Measurements from ENCODE around the gene ESRRA. TPM values are rescaled to one million over a fixed set of nuclear protein-coding genes. Genes with fewer than 3 reads are reported as not detected.

The ESRRA gene
- total and polyA plus RNA-seq, 10 of the 15 experiments (the other 5 are each of a cell fraction or from before 2014, with no cell fraction given): 0.32 to 48.9 (median 12.6) TPM

DNA sequence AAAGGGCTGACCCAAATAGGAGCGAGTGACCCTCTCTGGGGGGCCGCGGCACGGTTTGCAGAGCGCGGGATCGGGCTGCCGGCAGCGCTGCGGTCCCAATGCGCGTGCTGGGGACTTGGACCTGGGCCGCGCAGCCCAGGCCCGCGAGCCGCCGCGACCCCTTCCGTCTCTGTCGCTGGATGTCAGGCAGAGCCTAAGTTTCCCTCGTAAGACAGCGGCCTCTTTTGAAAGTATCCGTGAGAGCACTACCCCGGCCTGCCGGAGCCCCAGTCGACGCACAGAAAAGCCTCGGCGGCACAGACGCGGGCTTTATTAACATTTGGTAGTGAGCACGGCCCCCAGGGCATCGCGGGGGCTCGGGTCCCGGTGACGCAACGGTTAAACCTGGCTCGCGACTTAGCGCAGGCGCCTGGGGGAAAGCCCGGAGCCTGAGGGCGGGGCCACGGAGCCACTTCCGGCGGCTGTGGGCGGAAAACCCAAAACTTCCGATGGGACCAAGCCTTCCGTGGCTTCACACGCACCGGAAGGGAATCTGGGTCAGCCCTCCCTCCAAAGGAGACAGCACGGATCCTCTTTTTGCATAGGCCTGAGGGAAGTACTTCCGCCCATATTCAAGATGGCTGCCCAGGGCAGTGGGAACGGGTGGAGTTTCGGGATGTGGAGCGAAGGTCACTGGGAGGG lies 35.6 kb upstream of the ESRRA start (continued):
- TF ChIP-seq MYC (IDR thresholded peaks at IDR 0.05; ENCODE audit: insufficient read depth, insufficient read length, insufficient replicate concordance, low read length, severe bottlenecking) (no peak), NRF1 (conservative IDR thresholded peaks at IDR 0.05; ENCODE audit: low read depth, low read length) (peak; percentile 50), SPI1 (IDR thresholded peaks at IDR 0.05; ENCODE audit: borderline replicate concordance, insufficient read depth, low read depth, low read length) (peak; percentile 48; the same call in 1 of the 2 replicates), EGR1 (IDR thresholded peaks at IDR 0.05; ENCODE audit: borderline replicate concordance in 1 of 2, low read depth in 2 of 2, low read length in 2 of 2) (peak; percentile 10 to 30; a peak in 2 of 3 replicates), IRF4 (IDR thresholded peaks at IDR 0.05; ENCODE audit: low read depth, low read length) (peak; percentile 69; the same call in 1 of the 2 replicates), SP1 (IDR thresholded peaks at IDR 0.05; ENCODE audit: low read depth, low read length) (peak; percentile 63), ZNF207 (IDR thresholded peaks at IDR 0.05; ENCODE audit: borderline replicate concordance) (peak; percentile 29; the same call in 1 of the 2 replicates), NKRF (conservative IDR thresholded peaks at IDR 0.05) (peak; percentile 71), NR2F1 (conservative IDR thresholded peaks at IDR 0.05) (peak; percentile 91), SRF (IDR thresholded peaks at IDR 0.05; ENCODE audit: low read depth in 2 of 2, low read length in 2 of 2) (peak; percentile 68 to 85), TCF3 (IDR thresholded peaks at IDR 0.05; ENCODE audit: borderline replicate concordance, insufficient read depth, low read depth, low read length) (peak; percentile 5; the same call in 1 of the 2 replicates), ZBTB40 (IDR thresholded peaks at IDR 0.05; ENCODE audit: borderline replicate concordance) (peak; percentile 99), HCFC1 (IDR thresholded peaks at IDR 0.05; ENCODE audit: low read length) (peak; percentile 94), GABPA (IDR thresholded peaks at IDR 0.05; ENCODE audit: low read depth) (peak; percentile 99)
- TF ChIP-seq, protein P1, sequence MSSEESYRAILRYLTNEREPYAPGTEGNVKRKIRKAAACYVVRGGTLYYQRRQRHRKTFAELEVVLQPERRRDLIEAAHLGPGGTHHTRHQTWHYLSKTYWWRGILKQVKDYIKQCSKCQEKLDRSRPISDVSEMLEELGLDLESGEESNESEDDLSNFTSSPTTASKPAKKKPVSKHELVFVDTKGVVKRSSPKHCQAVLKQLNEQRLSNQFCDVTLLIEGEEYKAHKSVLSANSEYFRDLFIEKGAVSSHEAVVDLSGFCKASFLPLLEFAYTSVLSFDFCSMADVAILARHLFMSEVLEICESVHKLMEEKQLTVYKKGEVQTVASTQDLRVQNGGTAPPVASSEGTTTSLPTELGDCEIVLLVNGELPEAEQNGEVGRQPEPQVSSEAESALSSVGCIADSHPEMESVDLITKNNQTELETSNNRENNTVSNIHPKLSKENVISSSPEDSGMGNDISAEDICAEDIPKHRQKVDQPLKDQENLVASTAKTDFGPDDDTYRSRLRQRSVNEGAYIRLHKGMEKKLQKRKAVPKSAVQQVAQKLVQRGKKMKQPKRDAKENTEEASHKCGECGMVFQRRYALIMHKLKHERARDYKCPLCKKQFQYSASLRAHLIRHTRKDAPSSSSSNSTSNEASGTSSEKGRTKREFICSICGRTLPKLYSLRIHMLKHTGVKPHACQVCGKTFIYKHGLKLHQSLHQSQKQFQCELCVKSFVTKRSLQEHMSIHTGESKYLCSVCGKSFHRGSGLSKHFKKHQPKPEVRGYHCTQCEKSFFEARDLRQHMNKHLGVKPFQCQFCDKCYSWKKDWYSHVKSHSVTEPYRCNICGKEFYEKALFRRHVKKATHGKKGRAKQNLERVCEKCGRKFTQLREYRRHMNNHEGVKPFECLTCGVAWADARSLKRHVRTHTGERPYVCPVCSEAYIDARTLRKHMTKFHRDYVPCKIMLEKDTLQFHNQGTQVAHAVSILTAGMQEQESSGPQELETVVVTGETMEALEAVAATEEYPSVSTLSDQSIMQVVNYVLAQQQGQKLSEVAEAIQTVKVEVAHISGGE (CRISPR knock-in tag; IDR thresholded peaks at IDR 0.05): peak; percentile 53
- TF ChIP-seq, protein P2, sequence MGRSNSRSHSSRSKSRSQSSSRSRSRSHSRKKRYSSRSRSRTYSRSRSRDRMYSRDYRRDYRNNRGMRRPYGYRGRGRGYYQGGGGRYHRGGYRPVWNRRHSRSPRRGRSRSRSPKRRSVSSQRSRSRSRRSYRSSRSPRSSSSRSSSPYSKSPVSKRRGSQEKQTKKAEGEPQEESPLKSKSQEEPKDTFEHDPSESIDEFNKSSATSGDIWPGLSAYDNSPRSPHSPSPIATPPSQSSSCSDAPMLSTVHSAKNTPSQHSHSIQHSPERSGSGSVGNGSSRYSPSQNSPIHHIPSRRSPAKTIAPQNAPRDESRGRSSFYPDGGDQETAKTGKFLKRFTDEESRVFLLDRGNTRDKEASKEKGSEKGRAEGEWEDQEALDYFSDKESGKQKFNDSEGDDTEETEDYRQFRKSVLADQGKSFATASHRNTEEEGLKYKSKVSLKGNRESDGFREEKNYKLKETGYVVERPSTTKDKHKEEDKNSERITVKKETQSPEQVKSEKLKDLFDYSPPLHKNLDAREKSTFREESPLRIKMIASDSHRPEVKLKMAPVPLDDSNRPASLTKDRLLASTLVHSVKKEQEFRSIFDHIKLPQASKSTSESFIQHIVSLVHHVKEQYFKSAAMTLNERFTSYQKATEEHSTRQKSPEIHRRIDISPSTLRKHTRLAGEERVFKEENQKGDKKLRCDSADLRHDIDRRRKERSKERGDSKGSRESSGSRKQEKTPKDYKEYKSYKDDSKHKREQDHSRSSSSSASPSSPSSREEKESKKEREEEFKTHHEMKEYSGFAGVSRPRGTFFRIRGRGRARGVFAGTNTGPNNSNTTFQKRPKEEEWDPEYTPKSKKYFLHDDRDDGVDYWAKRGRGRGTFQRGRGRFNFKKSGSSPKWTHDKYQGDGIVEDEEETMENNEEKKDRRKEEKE (IDR thresholded peaks at IDR 0.05): no peak
